ENCODE results near the gene ANO2.

The ANO2 gene

GRCh38 chr12:5884866-5885265 is 60.2 kb downstream of the ANO2 start:
- no peak for DNase-seq (ENCODE audit: low read depth)
- in situ Hi-C loops (cut with HindIII; ENCODE audit: low sequenced_read_pairs) = loop anchor here (5.0 kb wide), 1 partner anchor 73 kb away; no protein-coding TSS in a partner anchor
- no peak for TF ChIP-seq CTCF (IDR thresholded peaks at IDR 0.05; ENCODE audit: low read depth, low read length, missing control alignments)
- no peak overlapping the region for H3K4me3 ChIP-seq (ENCODE audit: low read depth, low read length)

- in situ Hi-C loops (cut with HindIII; ENCODE audit: low sequenced_read_pairs) = no loop called here
Measured at GRCh38 chr12:5884285-5884684, 60.8 kb downstream of the ANO2 start.

GRCh38 chr12:5882511-5883190 is 62.4 kb downstream of the ANO2 start:
- TF ChIP-seq CTCF (IDR thresholded peaks at IDR 0.05; ENCODE audit: low read depth, low read length, missing control alignments) = no peak
- no peak overlapping the region for H3K4me3 ChIP-seq (ENCODE audit: low read depth, low read length)
- in situ Hi-C loops (cut with HindIII; ENCODE audit: low sequenced_read_pairs) = no loop called here
- no peak for DNase-seq (ENCODE audit: low read depth)

More at GRCh38 chr12:5884285-5884684, 60.8 kb downstream of the ANO2 start:
- H3K4me3 ChIP-seq (ENCODE audit: low read depth, low read length) = no peak overlapping the region
- no peak for TF ChIP-seq CTCF (IDR thresholded peaks at IDR 0.05; ENCODE audit: low read depth, low read length, missing control alignments)
- no peak for DNase-seq (ENCODE audit: low read depth)

GRCh38 chr12:5881666-5882065 is 63.4 kb downstream of the ANO2 start:
- H3K4me3 ChIP-seq (ENCODE audit: low read depth, low read length) = no peak overlapping the region
- no peak for DNase-seq (ENCODE audit: low read depth)
- no peak for TF ChIP-seq CTCF (IDR thresholded peaks at IDR 0.05; ENCODE audit: low read depth, low read length, missing control alignments)
- in situ Hi-C loops (cut with HindIII; ENCODE audit: low sequenced_read_pairs) = no loop called here

GRCh38 chr12:5881101-5881606 is 63.9 kb downstream of the ANO2 start:
- in situ Hi-C loops (cut with HindIII; ENCODE audit: low sequenced_read_pairs) = no loop called here
- no peak for DNase-seq (ENCODE audit: low read depth)
- no peak overlapping the region for H3K4me3 ChIP-seq (ENCODE audit: low read depth, low read length)
- TF ChIP-seq CTCF (IDR thresholded peaks at IDR 0.05; ENCODE audit: low read depth, low read length, missing control alignments) = no peak

GRCh38 chr12:5875851-5876250 is 69.2 kb downstream of the ANO2 start:
- DNase-seq (ENCODE audit: low read depth) = no peak
- in situ Hi-C loops (cut with HindIII; ENCODE audit: low sequenced_read_pairs) = no loop called here
- TF ChIP-seq CTCF (IDR thresholded peaks at IDR 0.05; ENCODE audit: low read depth, low read length, missing control alignments) = no peak
- no peak overlapping the region for H3K4me3 ChIP-seq (ENCODE audit: low read depth, low read length)

All from astrocyte of the cerebellum (primary cell).